Activated B cell treated with CpG ODN at 0.5 μM for 24 hours (primary cell): ENCODE data around the gene RNF182. TPM values are rescaled to one million over a fixed set of nuclear protein-coding genes. Genes with fewer than 3 reads are reported as not detected.

Source experiments
- ATAC-seq: fragments of 200-7000 bp; cut with Tn5 transposase; one replicate; pipeline ENCODE4 v1.10.0; 2021; ENCODE audit warnings: low read depth, mild to moderate bottlenecking, moderate library complexity
- CTCF ChIA-PET: fragments of 350-600 bp; sonication (Branson Sonifier 250); formaldehyde crosslinking; loops from one replicate; lab custom pipeline; 2021; ENCODE audit warnings: antibody characterized with exemption; lab: Charles Lee
- POLR2A ChIA-PET: fragments of 350-600 bp; sonication (Branson Sonifier 250); formaldehyde crosslinking; loops from one replicate; lab custom pipeline; 2021; ENCODE audit warnings: antibody characterized with exemption; lab: Charles Lee
- DNase-seq: peaks from one replicate; pipeline ENCODE4 v3.0.0; 2022
- H3K27ac Mint-ChIP-seq: one replicate; pipeline ENCODE4 v1.8.0; 2020; ENCODE audit warnings: mixed read lengths
- H3K27me3 Mint-ChIP-seq: one replicate; pipeline ENCODE4 v1.8.0; 2021; ENCODE audit warnings: mixed read lengths
- H3K36me3 Mint-ChIP-seq: one replicate; pipeline ENCODE4 v1.8.0; 2021; ENCODE audit warnings: low read depth, mixed read lengths
- H3K4me1 Mint-ChIP-seq: one replicate; pipeline ENCODE4 v1.8.0; 2021; ENCODE audit warnings: mixed read lengths
- H3K4me3 Mint-ChIP-seq: one replicate; pipeline ENCODE4 v1.8.0; 2020; ENCODE audit warnings: mild to moderate bottlenecking, mixed read lengths
- H3K9me3 Mint-ChIP-seq: one replicate; pipeline ENCODE4 v1.8.0; 2020; ENCODE audit warnings: mixed read lengths
- intact Hi-C: fragments of 100-400 bp; cut with micrococcal nuclease; formaldehyde crosslinking; loops from one replicate; pipeline ENCODE4 v1.15.1; 2024
- total RNA-seq: library from RNA; stranded (reverse); gene quantifications from 2 replicates; pipeline ENCODE4 v1.2.3, GENCODE V29; 2022
- TF ChIP-seq, protein P1 (sequence below): fragments of 200-600 bp; IDR thresholded peaks from one replicate; pipeline ENCODE4 v1.8.0; 2022; ENCODE audit warnings: antibody characterized with exemption, mild to moderate bottlenecking

Gene RNF182
- total RNA-seq, 1 donor from 2014 or later: not detected

DNA sequence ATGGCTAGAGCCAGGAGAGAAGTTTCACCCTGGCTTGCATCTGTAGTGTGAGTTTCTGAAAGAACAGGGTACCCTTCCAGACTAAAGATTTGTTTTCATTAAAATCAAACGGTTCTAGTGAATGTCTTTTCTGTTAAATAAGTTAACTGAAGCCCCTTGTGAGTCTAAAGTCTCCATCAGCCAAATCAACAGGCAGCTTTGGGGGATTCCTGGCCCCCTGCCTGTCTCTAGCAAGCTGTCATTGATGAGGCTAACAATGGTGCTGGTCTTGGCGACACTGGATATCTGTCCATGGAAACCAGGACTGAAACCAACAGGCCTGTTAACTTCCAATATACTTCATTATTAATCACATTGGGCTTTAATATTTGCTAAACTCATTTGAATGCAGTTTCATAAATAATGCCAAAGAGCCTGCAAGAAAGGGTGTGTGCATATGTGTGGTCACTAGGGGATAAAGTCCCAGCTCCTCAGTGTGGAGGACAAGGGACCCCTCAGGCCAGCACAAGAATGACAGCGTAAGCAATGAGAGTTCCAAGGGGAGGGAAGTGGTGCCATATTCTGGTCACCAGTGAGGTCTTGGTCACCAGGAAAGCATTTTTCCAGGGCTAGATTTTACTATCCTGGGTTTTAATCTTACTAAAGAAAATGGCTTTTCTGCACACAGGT, 9.1 kb upstream of the RNF182 start:
- DNase-seq (no peak), ATAC-seq (no peak)
- intact Hi-C loops: no loop called here
- no peak overlapping the region for H3K27ac Mint-ChIP-seq
- H3K4me1 Mint-ChIP-seq: peaks cover 7% of the 10 kb centered on the region
- TF ChIP-seq, protein P1, sequence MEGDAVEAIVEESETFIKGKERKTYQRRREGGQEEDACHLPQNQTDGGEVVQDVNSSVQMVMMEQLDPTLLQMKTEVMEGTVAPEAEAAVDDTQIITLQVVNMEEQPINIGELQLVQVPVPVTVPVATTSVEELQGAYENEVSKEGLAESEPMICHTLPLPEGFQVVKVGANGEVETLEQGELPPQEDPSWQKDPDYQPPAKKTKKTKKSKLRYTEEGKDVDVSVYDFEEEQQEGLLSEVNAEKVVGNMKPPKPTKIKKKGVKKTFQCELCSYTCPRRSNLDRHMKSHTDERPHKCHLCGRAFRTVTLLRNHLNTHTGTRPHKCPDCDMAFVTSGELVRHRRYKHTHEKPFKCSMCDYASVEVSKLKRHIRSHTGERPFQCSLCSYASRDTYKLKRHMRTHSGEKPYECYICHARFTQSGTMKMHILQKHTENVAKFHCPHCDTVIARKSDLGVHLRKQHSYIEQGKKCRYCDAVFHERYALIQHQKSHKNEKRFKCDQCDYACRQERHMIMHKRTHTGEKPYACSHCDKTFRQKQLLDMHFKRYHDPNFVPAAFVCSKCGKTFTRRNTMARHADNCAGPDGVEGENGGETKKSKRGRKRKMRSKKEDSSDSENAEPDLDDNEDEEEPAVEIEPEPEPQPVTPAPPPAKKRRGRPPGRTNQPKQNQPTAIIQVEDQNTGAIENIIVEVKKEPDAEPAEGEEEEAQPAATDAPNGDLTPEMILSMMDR: no peak
- H3K36me3 Mint-ChIP-seq: no peaks in the 10 kb centered on the region
- no peak overlapping the region for H3K4me3 Mint-ChIP-seq
- H3K9me3 Mint-ChIP-seq: no peaks in the 10 kb centered on the region
- ChIA-PET CTCF (interaction anchor here (1.0 to 1.6 kb wide), 2 partner anchors 131 to 228 kb away, joined by 4 read pairs; no protein-coding TSS in a partner anchor), POLR2A (no interaction called here)
- peaks cover 11% of the 10 kb centered on the region for H3K27me3 Mint-ChIP-seq

DNA sequence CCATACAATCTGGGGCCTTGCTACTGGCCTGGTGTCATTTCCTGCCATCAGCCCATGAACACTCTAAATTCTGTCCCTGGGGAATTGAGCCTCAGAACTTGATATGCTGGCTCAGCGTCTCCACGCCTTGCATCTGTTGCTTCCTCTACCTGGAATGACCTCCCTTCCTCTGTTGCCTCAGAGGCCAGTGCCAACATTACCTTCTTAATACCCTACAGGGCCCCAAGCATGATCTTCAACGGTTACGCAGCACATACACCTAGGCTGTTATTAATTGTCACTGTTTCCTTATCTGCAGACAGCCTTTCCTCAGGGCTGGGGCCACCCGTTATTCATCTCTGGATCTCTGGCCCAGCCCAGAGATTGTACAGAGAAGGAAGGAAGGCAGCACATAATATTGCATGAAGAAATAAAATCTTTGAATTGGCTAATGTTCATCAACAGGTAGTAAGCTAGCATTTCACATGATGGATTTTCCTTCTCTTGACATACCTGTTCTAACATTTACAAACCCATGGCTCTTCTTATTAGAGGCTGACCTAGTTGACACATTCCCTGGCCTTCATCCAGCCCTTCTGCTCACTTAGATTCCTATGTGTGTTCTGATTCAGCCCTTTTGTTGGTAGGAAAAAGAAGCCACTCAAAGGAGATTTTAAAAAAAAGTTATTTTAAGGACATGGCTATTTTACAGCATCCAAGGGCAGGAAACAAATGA, 8.4 kb upstream of the RNF182 start:
- CTCF ChIA-PET: no interaction called here

DNA sequence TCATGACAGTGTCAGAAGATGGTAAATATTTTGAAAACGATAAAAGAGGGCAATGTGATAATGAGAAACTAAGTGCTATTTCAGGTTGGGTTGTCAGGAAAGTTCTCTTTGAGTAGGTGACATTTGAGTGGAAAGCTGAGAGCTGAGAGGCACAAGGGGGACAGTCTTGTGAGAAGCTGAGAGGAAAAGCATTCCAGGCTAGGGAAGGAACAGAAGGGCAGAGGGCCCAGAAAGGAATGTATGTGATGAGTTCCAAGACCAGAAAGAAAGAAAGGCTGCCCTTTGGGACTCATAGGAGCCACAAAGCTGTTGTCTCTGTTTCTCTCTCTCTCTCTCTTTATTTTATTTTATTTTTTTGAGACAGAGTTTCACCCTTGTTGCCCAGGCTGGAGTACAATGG, 7.6 kb upstream of the RNF182 start:
- no peak for DNase-seq
- TF ChIP-seq, protein P1: no peak
- H3K9me3 Mint-ChIP-seq: no peaks in the 10 kb centered on the region
- ATAC-seq: no peak
- ChIA-PET POLR2A (no interaction called here), CTCF (no interaction called here)
- peaks cover 7% of the 10 kb centered on the region for H3K4me1 Mint-ChIP-seq
- no peaks in the 10 kb centered on the region for H3K36me3 Mint-ChIP-seq
- intact Hi-C loops: no loop called here
- no peak overlapping the region for H3K4me3 Mint-ChIP-seq
- H3K27me3 Mint-ChIP-seq: peaks cover 11% of the 10 kb centered on the region
- H3K27ac Mint-ChIP-seq: no peak overlapping the region

More for the DNA sequence above, 8.4 kb upstream of the RNF182 start:
- Mint-ChIP-seq H3K4me3 (no peak overlapping the region), H3K4me1 (peaks cover 7% of the 10 kb centered on the region), H3K27me3 (peaks cover 11% of the 10 kb centered on the region), H3K9me3 (no peaks in the 10 kb centered on the region), H3K36me3 (no peaks in the 10 kb centered on the region), H3K27ac (no peak overlapping the region)
- POLR2A ChIA-PET: no interaction called here
- no peak for ATAC-seq
- DNase-seq: no peak
- intact Hi-C loops: no loop called here
- TF ChIP-seq, protein P1: no peak

DNA sequence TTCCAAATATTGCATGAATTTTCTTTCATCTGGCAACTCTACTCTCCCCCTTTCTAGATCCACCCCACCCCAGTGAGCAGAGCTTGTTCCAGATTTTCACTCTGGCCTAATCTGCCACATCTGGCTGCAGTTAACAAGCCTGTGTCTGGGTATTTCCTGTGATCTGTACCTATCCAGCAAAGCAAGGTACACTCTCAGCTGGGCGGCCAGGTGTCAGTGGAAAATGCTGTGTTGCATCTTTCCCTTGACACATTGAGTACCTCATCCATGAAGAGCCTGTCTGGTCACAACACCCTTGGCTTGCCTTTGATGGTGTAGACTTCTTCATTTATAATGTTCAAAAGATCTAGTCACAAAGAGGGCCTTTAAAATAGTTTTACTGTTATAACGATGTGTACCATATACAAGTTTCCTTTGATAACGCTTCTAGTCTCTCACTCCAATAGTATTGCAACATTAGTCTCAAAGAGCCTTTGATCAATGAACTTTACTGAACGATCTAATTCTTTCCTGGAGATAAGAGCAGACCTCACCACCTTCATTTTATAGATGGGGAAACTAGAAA, 6.0 kb upstream of the RNF182 start:
- Mint-ChIP-seq H3K4me3 (no peak overlapping the region), H3K9me3 (no peaks in the 10 kb centered on the region), H3K4me1 (peaks cover 4% of the 10 kb centered on the region), H3K27ac (no peak overlapping the region), H3K27me3 (peaks cover 22% of the 10 kb centered on the region), H3K36me3 (no peaks in the 10 kb centered on the region)
- CTCF ChIA-PET: interaction anchor here (0.7 to 1.3 kb wide), 2 partner anchors 10 to 147 kb away, joined by 3 to 5 read pairs; no protein-coding TSS in a partner anchor
- TF ChIP-seq, protein P1: no peak
- ATAC-seq (no peak), DNase-seq (no peak)
- POLR2A ChIA-PET: no interaction called here
- intact Hi-C loops: no loop called here

DNA sequence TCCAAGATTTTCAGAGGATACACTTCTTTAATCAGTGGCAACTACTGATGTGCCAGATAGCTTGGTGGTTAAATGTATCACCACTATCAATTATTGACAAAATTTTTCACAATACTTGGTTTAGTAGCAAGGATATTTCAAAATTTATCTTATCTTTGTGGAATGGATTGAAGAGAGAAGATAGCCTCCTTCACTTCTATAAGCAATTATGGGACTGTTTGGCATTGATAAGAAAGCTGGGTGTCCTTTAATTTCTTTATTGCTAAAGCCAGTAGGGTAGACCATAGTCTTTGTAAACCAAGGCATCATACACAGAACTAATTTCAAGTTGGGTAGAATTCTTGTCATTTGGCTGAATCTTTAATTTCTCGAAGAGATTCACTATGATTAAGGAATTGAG, 4.9 kb upstream of the RNF182 start:
- TF ChIP-seq, protein P1: no peak
- Mint-ChIP-seq H3K9me3 (no peaks in the 10 kb centered on the region), H3K27ac (no peak overlapping the region), H3K36me3 (no peaks in the 10 kb centered on the region), H3K27me3 (peaks cover 26% of the 10 kb centered on the region), H3K4me1 (peaks cover 13% of the 10 kb centered on the region), H3K4me3 (no peak overlapping the region)
- DNase-seq (no peak), ATAC-seq (no peak)
- intact Hi-C loops: no loop called here
- ChIA-PET POLR2A (no interaction called here), CTCF (interaction anchor here (1.3 kb wide), 1 partner anchor 11 kb away, joined by 5 read pairs; no protein-coding TSS in a partner anchor)
